ES-I3 (cell line): ENCODE measurements around the gene CTBP2.

Source experiments
- H3K36me3 ChIP-seq: 2 replicates; pipeline ENCODE4 v1.6.1; 2013; ENCODE audit warnings: mild to moderate bottlenecking, low read length, control low read depth, moderate library complexity; ENCODE audit not compliant: insufficient read depth
- H3K4me1 ChIP-seq: 2 replicates; pipeline ENCODE4 v1.6.1; 2013; ENCODE audit warnings: mild to moderate bottlenecking, control low read depth, low read length; ENCODE audit not compliant: insufficient read depth
- H3K9ac ChIP-seq: 2 replicates; pipeline ENCODE4 v1.6.1; 2013; ENCODE audit warnings: low read depth, mild to moderate bottlenecking, low read length, moderate library complexity
- H3K9me3 ChIP-seq: 2 replicates; pipeline ENCODE4 v1.6.1; 2013; ENCODE audit warnings: mild to moderate bottlenecking, low read length, moderate library complexity; ENCODE audit not compliant: control insufficient read depth, insufficient read depth

The CTBP2 gene

GRCh38 chr10:125107965-125108580 lies 52.3 kb downstream of the CTBP2 start:
- H3K9me3 ChIP-seq: no peaks in the 10 kb centered on the region
- no peak overlapping the region for H3K9ac ChIP-seq
- peaks cover 23% of the 10 kb centered on the region for H3K4me1 ChIP-seq
- H3K36me3 ChIP-seq: peaks cover 22% of the 10 kb centered on the region

GRCh38 chr10:125107166-125107949 lies 53.0 kb downstream of the CTBP2 start:
- Histone ChIP-seq H3K4me1 (peaks cover 26% of the 10 kb centered on the region), H3K36me3 (peaks cover 22% of the 10 kb centered on the region), H3K9me3 (no peaks in the 10 kb centered on the region), H3K9ac (no peak overlapping the region)

GRCh38 chr10:125106586-125106985 lies 53.8 kb downstream of the CTBP2 start:
- peaks cover 27% of the 10 kb centered on the region for H3K36me3 ChIP-seq
- peaks cover 34% of the 10 kb centered on the region for H3K4me1 ChIP-seq
- H3K9me3 ChIP-seq: no peaks in the 10 kb centered on the region
- H3K9ac ChIP-seq: no peak overlapping the region

GRCh38 chr10:125105706-125106255 lies 54.6 kb downstream of the CTBP2 start:
- Histone ChIP-seq H3K4me1 (peaks cover 42% of the 10 kb centered on the region), H3K9ac (no peak overlapping the region), H3K36me3 (peaks cover 30% of the 10 kb centered on the region), H3K9me3 (no peaks in the 10 kb centered on the region)

GRCh38 chr10:125105155-125105554 lies 55.2 kb downstream of the CTBP2 start:
- Histone ChIP-seq H3K36me3 (peaks cover 27% of the 10 kb centered on the region), H3K9ac (no peak overlapping the region), H3K9me3 (no peaks in the 10 kb centered on the region), H3K4me1 (peaks cover 43% of the 10 kb centered on the region)

- Histone ChIP-seq H3K36me3 (peaks cover 21% of the 10 kb centered on the region), H3K9me3 (no peaks in the 10 kb centered on the region), H3K4me1 (peaks cover 47% of the 10 kb centered on the region), H3K9ac (no peak overlapping the region)
Measured at GRCh38 chr10:125104559-125104958, 55.8 kb downstream of the CTBP2 start.

GRCh38 chr10:125103924-125104323 lies 56.4 kb downstream of the CTBP2 start:
- H3K4me1 ChIP-seq: peaks cover 47% of the 10 kb centered on the region
- no peaks in the 10 kb centered on the region for H3K9me3 ChIP-seq
- peaks cover 18% of the 10 kb centered on the region for H3K36me3 ChIP-seq
- no peak overlapping the region for H3K9ac ChIP-seq

GRCh38 chr10:125103466-125103865 lies 56.9 kb downstream of the CTBP2 start:
- peaks cover 20% of the 10 kb centered on the region for H3K36me3 ChIP-seq
- H3K4me1 ChIP-seq: peaks cover 47% of the 10 kb centered on the region
- H3K9me3 ChIP-seq: no peaks in the 10 kb centered on the region
- H3K9ac ChIP-seq: no peak overlapping the region

- Histone ChIP-seq H3K36me3 (peaks cover 15% of the 10 kb centered on the region), H3K9ac (no peak overlapping the region), H3K9me3 (no peaks in the 10 kb centered on the region), H3K4me1 (peaks cover 51% of the 10 kb centered on the region)
Measured at GRCh38 chr10:125102821-125103220, 57.5 kb downstream of the CTBP2 start.

GRCh38 chr10:125102246-125102645 lies 58.1 kb downstream of the CTBP2 start:
- Histone ChIP-seq H3K36me3 (peaks cover 15% of the 10 kb centered on the region; the same call in 1 of the 2 replicates), H3K9ac (no peak overlapping the region), H3K9me3 (no peaks in the 10 kb centered on the region), H3K4me1 (peaks cover 51% of the 10 kb centered on the region)

- Histone ChIP-seq H3K9me3 (no peaks in the 10 kb centered on the region), H3K4me1 (peaks cover 51% of the 10 kb centered on the region), H3K36me3 (peaks cover 15% of the 10 kb centered on the region; the same call in 1 of the 2 replicates), H3K9ac (no peak overlapping the region)
Measured at GRCh38 chr10:125101581-125101980, 58.8 kb downstream of the CTBP2 start.

GRCh38 chr10:125101049-125101448 lies 59.3 kb downstream of the CTBP2 start:
- Histone ChIP-seq H3K4me1 (peaks cover 51% of the 10 kb centered on the region), H3K9me3 (no peaks in the 10 kb centered on the region)

GRCh38 chr10:125097409-125098070 lies 62.8 kb downstream of the CTBP2 start:
- peaks cover 44% of the 10 kb centered on the region for H3K4me1 ChIP-seq
- H3K36me3 ChIP-seq: peaks cover 22% of the 10 kb centered on the region
- no peak overlapping the region for H3K9ac ChIP-seq
- H3K9me3 ChIP-seq: no peaks in the 10 kb centered on the region

More at GRCh38 chr10:125101049-125101448, 59.3 kb downstream of the CTBP2 start:
- H3K36me3 ChIP-seq: peaks cover 18% of the 10 kb centered on the region
- no peak overlapping the region for H3K9ac ChIP-seq

GRCh38 chr10:125096975-125097374 lies 63.4 kb downstream of the CTBP2 start:
- Histone ChIP-seq H3K4me1 (peaks cover 38% of the 10 kb centered on the region), H3K36me3 (peaks cover 21% of the 10 kb centered on the region), H3K9ac (no peak overlapping the region), H3K9me3 (no peaks in the 10 kb centered on the region)
